OCI-M1 (cell line): Measurements from ENCODE around the gene SALL2.
A peak's percentile ranks its signal among the peaks of the same experiment; 100 is the strongest.

Source experiments
- DNase-seq: peaks from one replicate; lab custom pipeline; 2025; lab: John Stamatoyannopoulos, UW

Gene SALL2

GRCh38 chr14:21527318-21527679, 1.2 kb upstream of the SALL2 start:
- peak; percentile 51 for DNase-seq

DNA sequence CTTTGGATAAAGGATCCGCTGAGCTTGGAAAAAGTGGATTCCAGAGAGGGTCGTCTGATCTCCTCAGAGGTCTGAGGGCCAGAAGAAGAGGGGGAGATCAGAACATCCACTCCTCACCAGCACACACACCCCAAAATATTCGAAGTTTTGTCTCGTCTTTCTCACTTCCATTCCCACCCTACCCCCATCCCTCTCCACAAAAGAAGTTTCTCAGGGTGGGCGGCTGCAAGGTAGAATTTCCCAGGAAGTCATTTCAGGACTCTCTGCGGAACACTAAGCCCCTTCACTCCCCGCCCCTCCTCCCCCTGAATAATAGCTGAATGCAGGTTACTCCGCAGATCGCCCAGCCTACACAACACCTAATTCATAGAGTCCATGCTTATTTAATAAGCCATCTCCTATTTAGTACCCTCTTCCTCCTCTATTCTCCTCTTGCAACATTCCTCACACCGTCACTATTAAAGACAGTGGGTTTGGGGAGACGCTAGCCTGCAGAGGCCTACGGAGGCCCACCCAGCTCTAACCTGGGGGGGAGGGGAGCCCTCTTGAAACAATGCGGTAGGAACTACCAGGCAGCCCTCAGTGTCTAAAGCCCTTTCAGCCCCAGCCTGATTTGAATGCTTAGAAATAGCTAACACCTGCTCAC, 649 bp upstream of the SALL2 start:
- DNase-seq, result no peak

- no peak for DNase-seq
These were observed 580 bp downstream of the SALL2 start for GRCh38 chr14:21525571-21525961.

DNA sequence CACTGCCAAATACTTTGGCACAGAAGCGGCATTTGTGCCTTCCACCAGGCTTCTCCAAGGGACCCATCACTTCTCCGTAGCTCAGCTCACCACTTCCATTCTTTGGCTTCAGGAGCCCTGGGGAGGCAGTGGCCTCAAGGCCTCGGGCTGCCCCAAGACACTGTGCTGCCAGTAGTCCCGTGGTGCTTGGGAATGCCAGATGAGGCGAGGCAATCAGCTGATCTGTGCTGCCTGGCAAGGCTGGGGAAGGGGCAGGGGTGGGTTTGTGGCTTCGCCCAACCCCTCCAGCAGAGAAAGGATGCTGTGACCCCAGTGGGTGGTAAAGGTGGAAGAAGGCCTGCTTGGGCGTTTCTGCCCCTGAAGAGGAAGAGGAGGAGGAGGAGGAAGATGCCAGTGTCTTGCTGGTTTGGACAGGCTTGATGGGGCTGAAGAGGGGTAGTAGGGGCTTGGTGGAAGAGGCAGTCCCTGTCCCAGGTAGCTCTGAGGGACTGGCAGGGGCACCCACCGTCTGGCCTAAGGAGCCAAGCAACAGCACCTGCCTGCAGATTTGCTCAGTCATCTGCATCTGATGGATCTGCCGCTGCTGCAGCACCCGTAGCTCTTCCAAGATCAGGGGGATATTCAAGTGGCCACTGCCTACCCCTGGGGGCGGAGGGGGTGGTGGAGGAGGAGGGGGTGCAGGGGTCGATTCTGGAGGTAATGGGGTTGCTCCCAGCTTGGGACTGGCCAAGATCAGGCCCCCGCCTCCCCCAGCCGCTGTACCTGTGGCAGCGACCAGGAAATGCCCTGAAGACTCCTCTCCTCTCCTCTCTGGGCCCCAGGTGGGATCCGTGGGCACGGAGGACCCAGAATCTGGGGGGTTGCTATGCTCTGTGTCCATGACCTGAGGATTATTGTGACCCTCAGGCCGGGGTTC, 1.3 kb downstream of the SALL2 start:
- no peak for DNase-seq

- DNase-seq, result no peak
These were observed 2.9 kb downstream of the SALL2 start for GRCh38 chr14:21523203-21523602.

- no peak for DNase-seq
These were observed 4.6 kb downstream of the SALL2 start for GRCh38 chr14:21521501-21521900.

DNA sequence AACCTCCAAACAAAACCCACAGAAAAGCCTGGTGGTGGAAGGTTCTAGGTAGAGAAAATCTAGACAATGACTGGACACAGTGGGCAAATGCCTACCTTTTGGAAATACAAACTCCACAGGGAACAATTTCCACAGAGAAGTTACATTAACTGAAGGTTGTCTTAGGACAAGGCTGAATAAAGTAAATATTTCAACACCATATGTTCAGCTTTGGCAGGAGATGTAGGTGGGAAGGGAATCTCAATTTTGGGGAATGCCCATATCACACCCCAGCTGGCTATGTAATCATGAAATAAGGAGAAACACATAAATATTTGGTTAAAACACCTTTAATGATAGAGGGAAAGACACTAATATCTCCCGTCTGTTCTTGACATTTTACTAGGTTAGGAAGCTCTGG, 5.4 kb downstream of the SALL2 start:
- DNase-seq, result no peak

DNA sequence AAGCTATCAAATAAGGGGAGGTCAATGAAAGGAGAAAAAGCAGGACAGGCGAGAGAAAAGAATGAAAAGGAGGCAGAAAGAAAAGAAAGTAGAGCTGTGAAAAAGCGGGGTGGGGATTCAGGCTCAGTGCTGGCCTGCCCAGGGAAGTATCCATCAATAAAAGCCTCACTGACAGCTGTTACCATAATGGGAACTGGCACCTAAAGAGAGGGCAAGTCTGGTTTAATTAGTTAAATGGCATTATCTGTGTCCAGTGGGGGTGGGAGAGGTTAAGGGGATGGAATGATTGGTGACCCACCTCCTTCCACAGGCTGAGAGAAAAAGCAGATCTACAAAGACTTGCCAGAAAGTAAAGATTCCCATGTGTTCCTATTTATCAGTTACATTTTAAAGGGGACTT, 7.4 kb downstream of the SALL2 start:
- no peak for DNase-seq

- no peak for DNase-seq
These were observed 11.8 kb downstream of the SALL2 start for GRCh38 chr14:21514341-21514740.

GRCh38 chr14:21510735-21511657, 15.2 kb downstream of the SALL2 start, which contains the start of gene METTL3:
Gene METTL3 (minus strand): TSS chr14:21511340. CDS start chr14:21511223, 117 bp downstream.
- peak; percentile 98 for DNase-seq

DNA sequence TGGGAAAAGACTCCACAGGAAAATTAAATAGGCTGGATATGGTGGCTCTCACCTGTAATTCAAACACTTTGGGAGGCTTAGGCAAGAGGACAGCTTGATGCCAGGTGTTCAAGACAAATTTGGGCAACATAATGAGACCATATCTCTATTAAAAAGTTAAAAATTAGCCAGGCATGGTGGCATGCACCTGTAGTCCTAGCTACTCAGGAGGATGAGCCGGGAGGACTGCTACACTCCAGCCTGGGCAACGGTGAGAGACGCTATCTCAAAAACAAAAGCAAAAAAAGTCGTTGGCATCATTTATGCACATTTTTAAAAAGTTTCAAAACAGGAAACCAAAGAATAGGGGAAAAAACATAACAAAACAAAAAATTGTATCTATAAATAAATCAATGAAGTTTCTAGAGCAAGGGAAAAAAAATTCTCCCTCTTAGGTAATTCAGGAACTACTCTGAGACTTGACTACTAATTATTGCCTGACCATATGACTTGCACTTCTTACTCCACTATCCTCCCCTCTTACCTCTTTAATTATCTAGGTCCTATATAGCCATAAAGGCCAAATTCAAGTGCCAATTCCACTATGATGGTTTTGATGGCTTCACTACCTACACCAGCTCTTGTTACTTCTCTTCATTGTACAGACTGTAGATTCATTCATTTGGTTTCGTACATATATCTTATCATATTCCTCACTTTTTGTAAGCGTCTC, 16.6 kb downstream of the SALL2 start:
- DNase-seq, result no peak

DNA sequence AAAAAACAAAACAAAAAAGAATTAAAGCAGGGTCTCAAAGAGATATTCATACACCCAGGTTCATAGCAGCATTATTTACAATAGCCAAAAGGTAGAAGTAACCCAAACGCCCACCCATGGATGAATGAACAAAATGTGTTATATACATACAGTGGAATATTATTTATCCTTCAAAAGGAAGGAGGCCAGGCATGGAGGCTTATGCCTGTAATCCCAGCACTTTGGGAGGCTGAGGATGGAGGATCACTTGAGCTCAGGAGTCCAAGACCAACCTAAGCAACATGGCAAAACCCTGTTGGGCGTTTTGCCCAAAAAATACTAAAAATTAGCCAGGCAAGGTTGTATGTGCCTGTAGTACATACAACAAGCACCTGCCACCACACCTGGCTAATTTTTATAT, 19.6 kb downstream of the SALL2 start:
- no peak for DNase-seq

DNA sequence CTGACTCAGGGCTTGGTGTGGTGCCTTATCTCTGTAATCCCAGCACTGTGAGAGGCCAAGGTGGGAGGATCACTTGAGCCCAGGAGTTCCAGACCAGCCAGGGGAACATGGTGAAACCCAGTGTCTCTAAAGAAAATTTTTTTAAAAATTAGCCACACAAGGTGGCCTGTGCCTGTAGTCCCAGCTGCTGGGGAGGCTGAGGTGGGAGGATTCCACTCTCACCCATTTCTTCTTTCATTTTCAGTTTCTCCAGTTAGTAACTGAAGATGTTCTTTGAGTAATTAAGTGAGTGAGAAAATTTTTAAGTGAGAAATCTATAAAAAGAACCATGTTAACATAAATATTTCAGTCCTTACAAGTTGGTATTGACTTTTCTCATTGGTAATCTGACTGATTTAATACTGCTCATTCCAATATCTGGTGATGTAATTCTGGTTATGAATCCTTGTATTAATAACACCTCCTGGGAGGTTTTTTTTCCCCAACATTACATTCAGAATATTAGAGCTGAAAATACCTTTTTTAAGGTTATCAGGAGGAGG, 21.1 kb downstream of the SALL2 start:
- peak; percentile 74 for DNase-seq

GRCh38 chr14:21503376-21503775, 22.8 kb downstream of the SALL2 start:
- DNase-seq, result no peak

- no peak for DNase-seq
These were observed 24.6 kb downstream of the SALL2 start for GRCh38 chr14:21501568-21501967.

DNA sequence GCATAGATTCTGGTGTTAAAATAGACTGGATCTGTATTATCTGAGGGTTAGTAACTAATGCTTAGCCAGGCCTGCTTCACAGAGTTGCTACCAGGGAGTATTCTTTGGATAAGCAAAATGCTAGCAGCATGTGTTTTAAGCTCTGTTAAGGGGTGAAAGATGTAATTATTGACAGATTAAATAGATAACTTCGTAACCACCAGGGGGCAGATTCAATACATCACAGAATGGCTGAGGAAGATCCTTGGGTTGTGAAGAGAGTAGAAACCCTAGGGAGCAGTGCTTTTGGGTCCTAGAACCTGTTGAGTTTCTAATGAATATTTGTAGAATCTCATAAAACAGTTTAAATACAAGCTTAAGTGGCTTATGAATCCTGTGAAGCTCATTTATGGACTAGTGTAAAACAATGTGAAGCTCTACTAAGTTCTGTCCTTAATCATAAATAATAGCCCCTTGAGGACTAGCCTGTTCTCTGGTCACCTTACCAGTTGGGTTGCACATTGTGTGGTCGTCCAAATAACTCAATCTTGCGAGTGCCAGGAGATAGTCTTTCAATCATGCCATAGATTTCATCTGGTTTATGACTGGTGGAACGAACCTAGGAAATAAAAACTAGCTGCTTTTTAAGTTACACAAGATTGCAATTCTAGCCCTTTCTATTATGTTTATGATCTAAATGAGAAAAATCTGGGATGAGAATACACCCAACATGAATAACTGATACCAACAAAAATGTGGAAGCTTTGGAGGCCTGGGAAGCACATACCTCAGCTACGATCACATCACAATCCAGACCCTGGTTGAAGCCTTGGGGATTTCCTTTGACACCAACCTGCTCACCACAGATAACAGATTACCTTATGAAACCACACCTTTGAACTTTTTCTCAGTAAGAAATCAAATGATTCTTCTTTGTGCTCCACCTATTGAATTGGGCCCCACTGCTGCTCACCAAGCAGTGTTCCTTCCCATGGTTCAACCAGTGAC, 27.3 kb downstream of the SALL2 start:
- DNase-seq, result peak; percentile 70

- no peak for DNase-seq
These were observed 29.7 kb downstream of the SALL2 start for GRCh38 chr14:21496453-21496852.

DNA sequence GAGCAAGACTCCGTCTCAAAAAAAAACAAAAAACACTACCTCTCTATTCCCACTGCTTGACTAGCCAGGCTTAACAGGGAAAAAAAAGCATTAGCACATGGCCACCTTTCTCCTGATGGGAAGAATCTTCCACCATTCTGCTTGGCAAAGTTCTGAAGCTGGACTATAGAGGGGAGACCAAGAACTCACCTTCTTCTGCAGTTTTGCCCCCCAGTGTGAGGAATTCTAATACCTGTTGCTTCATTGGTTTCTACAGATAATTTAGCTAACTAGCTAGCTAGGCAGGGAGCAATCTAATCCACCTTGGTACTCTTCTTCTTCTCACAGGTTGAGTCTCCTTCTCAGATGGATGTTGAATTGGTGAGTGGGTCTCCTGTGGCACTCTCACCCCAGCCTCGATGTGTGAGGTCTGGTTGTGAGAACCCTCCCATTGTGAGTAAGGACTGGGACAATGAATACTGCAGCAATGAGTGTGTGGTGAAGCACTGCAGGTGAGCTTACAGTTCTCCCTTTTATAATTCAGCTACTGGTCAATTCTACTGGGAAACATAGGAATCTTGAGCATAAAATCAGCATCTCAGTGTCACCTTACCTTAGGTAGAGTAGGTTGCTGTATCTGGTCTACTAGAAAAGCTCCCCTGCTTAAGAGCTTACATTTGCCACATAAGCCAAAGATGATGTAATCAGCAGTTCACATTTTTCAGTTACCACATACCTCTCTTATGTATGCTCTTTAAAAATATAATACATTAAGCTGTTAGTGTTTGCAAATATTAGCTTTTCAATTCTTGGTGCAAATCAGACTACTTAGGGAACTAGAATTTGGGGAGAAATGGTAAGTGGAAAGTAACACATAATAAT, 31.0 kb downstream of the SALL2 start:
- peak; percentile 43 for DNase-seq

DNA sequence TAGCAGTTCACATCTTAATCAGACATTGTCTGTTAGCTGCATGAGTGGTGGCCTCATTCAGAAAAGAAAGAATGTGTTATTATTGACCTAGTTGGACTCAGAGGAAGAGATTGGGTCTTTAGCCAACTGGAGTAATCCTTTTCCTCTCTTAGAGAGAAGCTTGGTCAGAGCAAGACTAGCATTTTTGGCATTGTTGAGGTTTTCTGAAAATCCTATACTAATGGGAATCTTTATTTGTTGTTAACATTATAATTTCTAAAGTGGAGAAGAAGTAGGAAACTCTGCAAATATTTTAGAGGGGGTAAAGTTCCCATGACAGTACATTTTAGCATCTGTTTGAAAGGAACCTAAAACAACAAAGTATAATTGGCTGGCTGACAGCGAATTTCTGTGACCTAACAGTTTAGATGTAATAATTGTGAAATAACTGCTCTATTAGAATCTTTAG, 39.5 kb downstream of the SALL2 start:
- DNase-seq, result no peak
